ENCODE results near the gene HECTD4.
"Not testable (repeated sequence)": the region's sequence is repeated elsewhere in the genome, so short reads cannot be mapped to it uniquely, and the experiment has no call there.

The HECTD4 gene

GRCh38 chr12:112121780-112122565 is 260.3 kb downstream of the HECTD4 start:
- no peak for ATAC-seq (ENCODE audit: low read depth)
- Mint-ChIP-seq H3K36me3 (no peaks in the 10 kb centered on the region), H3K9me3 (no peaks in the 10 kb centered on the region), H3K4me1 (peaks cover 7% of the 10 kb centered on the region), H3K27me3 (peaks cover 3% of the 10 kb centered on the region), H3K27ac (no peak overlapping the region), H3K4me3 (no peak overlapping the region)
- no peak for DNase-seq (ENCODE audit: low spot score in 2 of 2)

- H3K9me3 Mint-ChIP-seq, result no peaks in the 10 kb centered on the region
- H3K27ac Mint-ChIP-seq, result no peak overlapping the region
- ATAC-seq (ENCODE audit: low read depth) (no peak), DNase-seq (ENCODE audit: low spot score in 2 of 2) (no peak)
- H3K4me3 Mint-ChIP-seq, result no peak overlapping the region
- no peaks in the 10 kb centered on the region for H3K36me3 Mint-ChIP-seq
- peaks cover 3% of the 10 kb centered on the region for H3K27me3 Mint-ChIP-seq
- H3K4me1 Mint-ChIP-seq, result peaks cover 6% of the 10 kb centered on the region
Observed at GRCh38 chr12:112117685-112118084, 264.5 kb downstream of the HECTD4 start.

GRCh38 chr12:112116232-112117060 is 265.8 kb downstream of the HECTD4 start:
- Mint-ChIP-seq H3K9me3 (no peaks in the 10 kb centered on the region), H3K4me3 (no peak overlapping the region), H3K27me3 (peaks cover 2% of the 10 kb centered on the region), H3K4me1 (peaks cover 6% of the 10 kb centered on the region), H3K27ac (no peak overlapping the region), H3K36me3 (no peaks in the 10 kb centered on the region)
- ATAC-seq (ENCODE audit: low read depth), result no peak
- no peak for DNase-seq (ENCODE audit: low spot score in 2 of 2)

DNA sequence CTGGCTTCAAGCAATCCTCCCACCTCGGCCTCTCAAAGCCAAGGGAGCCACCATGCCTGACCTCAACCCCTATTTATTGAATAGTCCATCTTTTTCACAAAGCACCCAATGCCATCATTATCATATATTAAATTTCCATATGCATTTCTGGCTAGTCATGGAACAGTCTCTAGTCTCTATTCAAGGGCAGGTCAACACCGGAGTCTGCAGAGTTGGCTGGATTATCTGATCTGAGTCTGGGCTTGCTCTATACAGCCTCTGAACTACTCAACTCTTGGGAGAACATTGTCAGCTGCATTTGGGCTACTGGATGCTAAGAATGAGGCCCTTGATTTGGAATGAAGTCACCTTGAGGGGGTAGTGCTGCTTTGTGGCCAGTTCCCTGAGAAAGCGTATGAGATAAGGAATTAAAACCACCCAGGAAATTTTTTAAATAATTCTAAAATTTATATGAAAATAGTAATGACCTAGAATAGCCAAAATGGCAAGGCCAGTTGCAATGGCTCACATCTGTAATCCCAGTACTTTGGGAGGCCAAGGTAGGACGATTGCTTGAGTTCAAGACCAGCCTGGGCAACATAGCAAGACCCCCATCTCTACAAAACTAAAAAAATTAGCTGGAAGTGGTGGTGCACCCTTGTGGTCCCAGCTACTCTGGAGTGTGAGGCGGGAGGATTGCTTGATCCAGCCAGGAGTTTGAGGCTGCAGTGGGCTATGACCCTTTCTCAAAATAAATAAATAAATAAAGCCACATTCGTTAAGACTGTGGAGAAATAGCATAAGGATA is 266.8 kb downstream of the HECTD4 start:
- H3K27ac Mint-ChIP-seq, result no peak overlapping the region
- H3K4me3 Mint-ChIP-seq, result no peak overlapping the region
- ATAC-seq (ENCODE audit: low read depth) (no peak), DNase-seq (ENCODE audit: low spot score in 2 of 2) (no peak)
- peaks cover 6% of the 10 kb centered on the region for H3K4me1 Mint-ChIP-seq
- no peaks in the 10 kb centered on the region for H3K9me3 Mint-ChIP-seq
- peaks cover 2% of the 10 kb centered on the region for H3K27me3 Mint-ChIP-seq
- H3K36me3 Mint-ChIP-seq, result no peaks in the 10 kb centered on the region

GRCh38 chr12:112112409-112113133 is 269.7 kb downstream of the HECTD4 start:
- H3K9me3 Mint-ChIP-seq, result no peaks in the 10 kb centered on the region
- H3K4me3 Mint-ChIP-seq, result no peak overlapping the region
- H3K4me1 Mint-ChIP-seq, result peaks cover 12% of the 10 kb centered on the region
- ATAC-seq (ENCODE audit: low read depth), result no peak
- H3K27ac Mint-ChIP-seq, result no peak overlapping the region
- DNase-seq (ENCODE audit: low spot score in 2 of 2), result no peak
- no peaks in the 10 kb centered on the region for H3K27me3 Mint-ChIP-seq
- no peaks in the 10 kb centered on the region for H3K36me3 Mint-ChIP-seq

- no peak overlapping the region for H3K4me3 Mint-ChIP-seq
- peaks cover 13% of the 10 kb centered on the region for H3K4me1 Mint-ChIP-seq
- no peaks in the 10 kb centered on the region for H3K9me3 Mint-ChIP-seq
- H3K36me3 Mint-ChIP-seq, result no peaks in the 10 kb centered on the region
- DNase-seq (ENCODE audit: low spot score in 2 of 2) (no peak), ATAC-seq (ENCODE audit: low read depth) (no peak)
- no peaks in the 10 kb centered on the region for H3K27me3 Mint-ChIP-seq
- H3K27ac Mint-ChIP-seq, result no peak overlapping the region
Observed at GRCh38 chr12:112111931-112112330, 270.3 kb downstream of the HECTD4 start.

GRCh38 chr12:112110787-112111662 is 271.2 kb downstream of the HECTD4 start:
- not testable (repeated sequence) for H3K9me3 Mint-ChIP-seq; ATAC-seq (ENCODE audit: low read depth); H3K4me3 Mint-ChIP-seq; H3K27ac Mint-ChIP-seq; H3K27me3 Mint-ChIP-seq; H3K36me3 Mint-ChIP-seq; DNase-seq (ENCODE audit: low spot score in 2 of 2)
- H3K4me1 Mint-ChIP-seq, result peaks cover 14% of the 10 kb centered on the region

All from memory B cell (primary cell).